DMS79 (cell line): ENCODE data around the gene LDLRAD3.
A peak's percentile ranks its signal among the peaks of the same experiment; 100 is the strongest.

Experiments
- DNase-seq: peaks from one replicate; lab custom pipeline; 2025; lab: John Stamatoyannopoulos, UW

LDLRAD3 gene

GRCh38 chr11:36048496-36049247 is 104.8 kb downstream of the LDLRAD3 start:
- DNase-seq, result no peak

GRCh38 chr11:36051235-36052144 is 107.6 kb downstream of the LDLRAD3 start:
- DNase-seq, result peak; percentile 56

GRCh38 chr11:36053281-36053680 is 109.4 kb downstream of the LDLRAD3 start:
- no peak for DNase-seq

- DNase-seq, result no peak
These were observed 110.0 kb downstream of the LDLRAD3 start for GRCh38 chr11:36053862-36054261.

GRCh38 chr11:36054628-36055027 is 110.8 kb downstream of the LDLRAD3 start:
- DNase-seq, result no peak

- no peak for DNase-seq
These were observed 112.4 kb downstream of the LDLRAD3 start for GRCh38 chr11:36056160-36056751.

- DNase-seq, result no peak
These were observed 113.6 kb downstream of the LDLRAD3 start for GRCh38 chr11:36057379-36058042.

- DNase-seq, result no peak
These were observed 115.8 kb downstream of the LDLRAD3 start for GRCh38 chr11:36059660-36060059.

GRCh38 chr11:36060926-36061325 is 117.1 kb downstream of the LDLRAD3 start:
- no peak for DNase-seq

GRCh38 chr11:36061471-36061870 is 117.6 kb downstream of the LDLRAD3 start:
- no peak for DNase-seq

- no peak for DNase-seq
These were observed 119.0 kb downstream of the LDLRAD3 start for GRCh38 chr11:36062796-36063365.

- DNase-seq, result no peak
These were observed 121.6 kb downstream of the LDLRAD3 start for GRCh38 chr11:36065436-36065835.

- DNase-seq, result no peak
These were observed 123.0 kb downstream of the LDLRAD3 start for GRCh38 chr11:36066891-36067290.

GRCh38 chr11:36069576-36070212 is 125.8 kb downstream of the LDLRAD3 start:
- DNase-seq, result no peak

GRCh38 chr11:36070213-36070953 is 126.5 kb downstream of the LDLRAD3 start:
- DNase-seq, result no peak

- DNase-seq, result no peak
These were observed 127.1 kb downstream of the LDLRAD3 start for GRCh38 chr11:36070954-36071330.

GRCh38 chr11:36071917-36072500 is 128.1 kb downstream of the LDLRAD3 start:
- DNase-seq, result no peak

- no peak for DNase-seq
These were observed 129.7 kb downstream of the LDLRAD3 start for GRCh38 chr11:36073411-36074203.

GRCh38 chr11:36074941-36075431 is 131.1 kb downstream of the LDLRAD3 start:
- DNase-seq, result no peak
